ENCODE data around the gene PER2. TPM values are rescaled to one million over a fixed set of nuclear protein-coding genes. Genes with fewer than 3 reads are reported as not detected.
"Not testable (repeated sequence)": the region's sequence is repeated elsewhere in the genome, so short reads cannot be mapped to it uniquely, and the experiment has no call there.

The PER2 gene
- total RNA-seq, 1 experiment from 2014 or later: 3.6 TPM

- DNase-seq: peak; percentile 30
- no peaks in the 10 kb centered on the region for H3K36me3 ChIP-seq (replicated peaks; ENCODE audit: control insufficient read depth, insufficient read depth, low read length)
- peak overlapping the region; percentile 74 for H3K4me3 ChIP-seq (ENCODE audit: insufficient read depth, low read depth, low read length)
- no peaks in the 10 kb centered on the region; the same call in 1 of the 2 replicates for H3K27me3 ChIP-seq (ENCODE audit: control insufficient read depth, insufficient read depth, low read length)
Observed at GRCh38 chr2:238321467-238321866, 33.1 kb upstream of the PER2 start.

- Histone ChIP-seq H3K4me3 (ENCODE audit: insufficient read depth, low read depth, low read length) (peak overlapping the region; percentile 74), H3K36me3 (replicated peaks; ENCODE audit: control insufficient read depth, insufficient read depth, low read length) (no peaks in the 10 kb centered on the region), H3K27me3 (ENCODE audit: control insufficient read depth, insufficient read depth, low read length) (no peaks in the 10 kb centered on the region; the same call in 1 of the 2 replicates)
- peak; percentile 83 for DNase-seq
Observed at GRCh38 chr2:238320648-238321281, 32.4 kb upstream of the PER2 start.

GRCh38 chr2:238320246-238320647, 31.8 kb upstream of the PER2 start, which contains the start of gene TRAF3IP1:
Gene TRAF3IP1, plus strand, starts transcription at chr2:238320518. Its CDS starts 145 bp downstream, at chr2:238320663.
- Histone ChIP-seq H3K4me3 (ENCODE audit: insufficient read depth, low read depth, low read length) (peak within 1 kb of the TSS; percentile 74), H3K27me3 (ENCODE audit: control insufficient read depth, insufficient read depth, low read length) (no peaks in the 10 kb centered on the region; the same call in 1 of the 2 replicates), H3K36me3 (replicated peaks; ENCODE audit: control insufficient read depth, insufficient read depth, low read length) (no peaks in the 10 kb centered on the region)
- DNase-seq: peak; percentile 99

DNA sequence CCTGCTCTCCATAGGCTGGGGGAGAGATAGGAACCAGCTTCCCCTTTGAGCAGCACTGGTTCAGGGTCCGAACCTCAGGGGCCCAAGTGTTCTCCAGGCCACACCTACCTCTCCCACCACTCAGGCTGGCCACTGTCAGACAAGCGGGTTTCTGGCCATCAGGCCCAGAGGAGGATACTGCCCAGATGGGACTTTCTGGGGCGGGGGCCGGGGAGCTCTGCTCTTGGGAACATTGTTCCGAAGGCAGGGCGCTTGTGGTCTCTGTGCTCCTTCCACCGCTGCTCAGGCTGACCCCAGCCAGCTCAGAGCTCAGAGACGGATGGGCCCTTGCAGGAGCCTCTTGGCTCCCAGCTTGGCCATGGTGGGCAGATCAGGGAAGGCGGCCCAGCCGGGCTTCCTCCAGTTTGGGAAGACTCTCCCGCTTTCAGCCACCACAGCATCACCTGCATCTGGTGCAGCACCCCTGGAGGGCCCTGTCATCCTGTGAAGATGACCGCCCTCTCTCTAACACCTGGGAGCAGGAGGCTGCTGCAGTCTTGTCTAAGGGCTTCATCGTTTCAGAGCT, 26.7 kb upstream of the PER2 start:
- Histone ChIP-seq H3K4me3 (ENCODE audit: insufficient read depth, low read depth, low read length) (no peak overlapping the region), H3K36me3 (replicated peaks; ENCODE audit: control insufficient read depth, insufficient read depth, low read length) (no peaks in the 10 kb centered on the region), H3K27me3 (ENCODE audit: control insufficient read depth, insufficient read depth, low read length) (no peaks in the 10 kb centered on the region)
- no peak for DNase-seq

- DNase-seq: no peak
- Histone ChIP-seq H3K36me3 (replicated peaks; ENCODE audit: control insufficient read depth, insufficient read depth, low read length) (no peaks in the 10 kb centered on the region), H3K27me3 (ENCODE audit: control insufficient read depth, insufficient read depth, low read length) (no peaks in the 10 kb centered on the region), H3K4me3 (ENCODE audit: insufficient read depth, low read depth, low read length) (no peak overlapping the region)
Observed at GRCh38 chr2:238314576-238314975, 26.2 kb upstream of the PER2 start.

DNA sequence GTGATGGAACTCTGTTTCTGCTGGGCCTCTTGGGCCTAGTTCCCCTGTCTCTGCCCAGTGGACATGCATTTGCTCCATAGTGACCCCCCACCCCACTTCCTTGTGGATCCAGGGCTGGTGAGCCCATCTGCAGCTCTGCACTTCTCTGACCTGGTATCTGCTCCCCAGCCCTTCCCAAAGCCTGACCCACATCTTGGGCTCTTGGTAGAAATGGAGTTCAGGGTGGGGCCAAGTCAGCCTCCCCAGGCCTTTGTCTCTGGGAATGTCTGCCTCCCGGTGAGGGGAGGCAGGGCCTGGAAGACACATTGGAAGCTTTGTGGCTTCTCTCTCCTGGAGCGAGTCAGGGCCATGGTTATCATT, 25.6 kb upstream of the PER2 start:
- DNase-seq: peak; percentile 29
- Histone ChIP-seq H3K36me3 (replicated peaks; ENCODE audit: control insufficient read depth, insufficient read depth, low read length) (no peaks in the 10 kb centered on the region), H3K4me3 (ENCODE audit: insufficient read depth, low read depth, low read length) (no peak overlapping the region), H3K27me3 (ENCODE audit: control insufficient read depth, insufficient read depth, low read length) (no peaks in the 10 kb centered on the region)

- Histone ChIP-seq H3K36me3 (replicated peaks; ENCODE audit: control insufficient read depth, insufficient read depth, low read length) (no peaks in the 10 kb centered on the region), H3K4me3 (ENCODE audit: insufficient read depth, low read depth, low read length) (no peak overlapping the region), H3K27me3 (ENCODE audit: control insufficient read depth, insufficient read depth, low read length) (no peaks in the 10 kb centered on the region)
- DNase-seq: no peak
Observed at GRCh38 chr2:238313289-238313990, 25.0 kb upstream of the PER2 start.

DNA sequence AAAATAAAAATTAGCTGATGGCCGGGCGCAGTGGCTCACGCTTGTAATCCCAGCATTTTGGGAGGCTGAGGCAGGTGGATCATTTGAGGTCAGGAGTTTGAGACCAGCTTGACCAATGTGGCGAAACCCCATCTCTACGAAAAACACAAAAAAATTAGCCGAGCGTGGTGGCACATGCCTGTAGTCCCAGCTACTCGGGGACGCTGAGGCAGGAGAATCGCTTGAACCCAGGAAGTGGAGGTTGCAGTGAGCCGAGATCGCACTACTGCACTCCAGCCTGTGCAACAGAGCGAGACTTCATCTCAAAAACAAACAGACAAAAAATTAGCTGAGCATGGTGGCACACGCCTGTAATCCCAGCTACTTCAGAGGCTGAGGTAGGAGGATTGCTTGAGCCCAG, 22.3 kb upstream of the PER2 start:
- not testable (repeated sequence) for H3K27me3 ChIP-seq (ENCODE audit: control insufficient read depth, insufficient read depth, low read length); H3K36me3 ChIP-seq (replicated peaks; ENCODE audit: control insufficient read depth, insufficient read depth, low read length); DNase-seq; H3K4me3 ChIP-seq (ENCODE audit: insufficient read depth, low read depth, low read length)

DNA sequence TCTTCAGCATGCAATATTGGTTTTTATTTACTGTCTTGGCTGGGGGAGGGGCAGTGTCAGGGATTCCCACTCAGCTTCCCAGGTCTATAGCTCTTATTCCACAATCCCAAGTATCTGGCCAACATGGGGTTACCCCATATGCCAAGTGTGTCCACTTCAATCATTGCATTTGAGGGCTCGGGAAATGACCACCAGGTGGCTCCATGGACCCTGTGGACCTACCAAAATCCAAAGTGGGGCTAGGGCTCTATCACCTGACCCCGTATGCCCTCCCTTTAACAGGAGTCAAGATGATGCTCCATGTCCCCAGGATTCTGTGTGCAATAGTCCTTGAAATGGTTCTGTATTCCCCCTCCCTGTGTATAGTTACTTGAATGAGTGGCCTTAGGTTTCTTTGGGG, 19.8 kb upstream of the PER2 start:
- Histone ChIP-seq H3K4me3 (ENCODE audit: insufficient read depth, low read depth, low read length) (no peak overlapping the region), H3K36me3 (replicated peaks; ENCODE audit: control insufficient read depth, insufficient read depth, low read length) (no peaks in the 10 kb centered on the region), H3K27me3 (ENCODE audit: control insufficient read depth, insufficient read depth, low read length) (no peaks in the 10 kb centered on the region)
- peak; percentile 71 for DNase-seq

- no peaks in the 10 kb centered on the region for H3K27me3 ChIP-seq (ENCODE audit: control insufficient read depth, insufficient read depth, low read length)
- no peak overlapping the region for H3K4me3 ChIP-seq (ENCODE audit: insufficient read depth, low read depth, low read length)
- DNase-seq: no peak
- no peaks in the 10 kb centered on the region for H3K36me3 ChIP-seq (replicated peaks; ENCODE audit: control insufficient read depth, insufficient read depth, low read length)
Observed at GRCh38 chr2:238306672-238306998, 18.2 kb upstream of the PER2 start.

- no peaks in the 10 kb centered on the region for H3K36me3 ChIP-seq (replicated peaks; ENCODE audit: control insufficient read depth, insufficient read depth, low read length)
- H3K4me3 ChIP-seq (ENCODE audit: insufficient read depth, low read depth, low read length): no peak overlapping the region
- DNase-seq: no peak
- no peaks in the 10 kb centered on the region for H3K27me3 ChIP-seq (ENCODE audit: control insufficient read depth, insufficient read depth, low read length)
Observed at GRCh38 chr2:238305965-238306671, 17.7 kb upstream of the PER2 start.

GRCh38 chr2:238305092-238305862, 16.9 kb upstream of the PER2 start:
- no peaks in the 10 kb centered on the region for H3K27me3 ChIP-seq (ENCODE audit: control insufficient read depth, insufficient read depth, low read length)
- peak; percentile 54 for DNase-seq
- no peak overlapping the region for H3K4me3 ChIP-seq (ENCODE audit: insufficient read depth, low read depth, low read length)
- H3K36me3 ChIP-seq (replicated peaks; ENCODE audit: control insufficient read depth, insufficient read depth, low read length): no peaks in the 10 kb centered on the region

- Histone ChIP-seq H3K4me3 (ENCODE audit: insufficient read depth, low read depth, low read length) (no peak overlapping the region), H3K36me3 (replicated peaks; ENCODE audit: control insufficient read depth, insufficient read depth, low read length) (no peaks in the 10 kb centered on the region), H3K27me3 (ENCODE audit: control insufficient read depth, insufficient read depth, low read length) (no peaks in the 10 kb centered on the region)
- DNase-seq: no peak
Observed at GRCh38 chr2:238304116-238304515, 15.7 kb upstream of the PER2 start.

GRCh38 chr2:238302751-238303150, 14.3 kb upstream of the PER2 start:
- peak; percentile 42 for DNase-seq
- Histone ChIP-seq H3K36me3 (replicated peaks; ENCODE audit: control insufficient read depth, insufficient read depth, low read length) (no peaks in the 10 kb centered on the region), H3K4me3 (ENCODE audit: insufficient read depth, low read depth, low read length) (no peak overlapping the region), H3K27me3 (ENCODE audit: control insufficient read depth, insufficient read depth, low read length) (no peaks in the 10 kb centered on the region)
